ENCODE measurements around the gene NRROS.

DNA sequence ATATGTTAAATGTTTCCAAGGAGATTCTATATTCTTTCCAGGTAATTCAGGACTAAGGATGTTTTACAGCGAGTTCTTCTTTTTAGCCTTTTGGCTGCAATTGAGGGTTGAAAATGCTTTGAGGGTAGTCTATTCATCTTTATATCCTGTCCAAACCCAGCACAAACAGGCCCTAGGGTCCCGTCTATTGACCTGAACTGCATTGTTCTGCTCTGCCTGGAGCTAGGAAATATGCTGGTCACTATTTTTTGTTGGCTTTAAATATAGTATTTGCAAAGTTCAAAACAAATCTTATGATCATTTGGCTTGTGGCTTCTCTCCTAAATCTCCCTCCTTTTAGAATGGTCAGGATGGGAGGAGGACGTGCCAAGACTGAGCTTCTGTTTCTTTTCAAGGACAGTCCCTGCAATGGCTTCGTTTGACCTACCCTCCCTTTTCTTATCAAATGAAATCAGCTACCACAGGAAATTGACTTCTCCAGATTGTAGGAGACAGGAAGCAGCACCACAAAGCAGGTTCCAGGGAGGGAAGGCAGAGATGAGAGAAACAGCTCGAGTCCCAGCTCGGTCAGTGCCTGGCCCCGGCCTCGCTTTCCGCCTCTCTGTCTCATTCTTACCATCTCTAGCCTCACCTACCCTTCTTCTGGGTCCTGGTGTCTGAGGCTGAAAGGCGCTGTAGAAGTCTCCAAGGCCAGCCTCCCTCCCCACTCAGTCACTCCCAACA lies 27.6 kb upstream of the NRROS start:
- peak; percentile 46 for TF ChIP-seq POLR2A (IDR thresholded peaks at IDR 0.05; ENCODE audit: extremely low read depth, insufficient read length)
- TF ChIP-seq, protein P1, sequence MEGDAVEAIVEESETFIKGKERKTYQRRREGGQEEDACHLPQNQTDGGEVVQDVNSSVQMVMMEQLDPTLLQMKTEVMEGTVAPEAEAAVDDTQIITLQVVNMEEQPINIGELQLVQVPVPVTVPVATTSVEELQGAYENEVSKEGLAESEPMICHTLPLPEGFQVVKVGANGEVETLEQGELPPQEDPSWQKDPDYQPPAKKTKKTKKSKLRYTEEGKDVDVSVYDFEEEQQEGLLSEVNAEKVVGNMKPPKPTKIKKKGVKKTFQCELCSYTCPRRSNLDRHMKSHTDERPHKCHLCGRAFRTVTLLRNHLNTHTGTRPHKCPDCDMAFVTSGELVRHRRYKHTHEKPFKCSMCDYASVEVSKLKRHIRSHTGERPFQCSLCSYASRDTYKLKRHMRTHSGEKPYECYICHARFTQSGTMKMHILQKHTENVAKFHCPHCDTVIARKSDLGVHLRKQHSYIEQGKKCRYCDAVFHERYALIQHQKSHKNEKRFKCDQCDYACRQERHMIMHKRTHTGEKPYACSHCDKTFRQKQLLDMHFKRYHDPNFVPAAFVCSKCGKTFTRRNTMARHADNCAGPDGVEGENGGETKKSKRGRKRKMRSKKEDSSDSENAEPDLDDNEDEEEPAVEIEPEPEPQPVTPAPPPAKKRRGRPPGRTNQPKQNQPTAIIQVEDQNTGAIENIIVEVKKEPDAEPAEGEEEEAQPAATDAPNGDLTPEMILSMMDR (IDR thresholded peaks at IDR 0.05; ENCODE audit: low read depth, low read length): no peak
- no peak; the same call in 1 of the 2 replicates for TF ChIP-seq MYC (IDR thresholded peaks at IDR 0.05; ENCODE audit: low read depth, low read length)

Measured in NB4 (cell line).